Measurements from ENCODE around the gene CCDC85A.

The CCDC85A gene

GRCh38 chr2:56347881-56348280 lies 164.1 kb downstream of the CCDC85A start:
- in situ Hi-C loops (cut with MboI; ENCODE audit: low sequenced_read_pairs), result no loop called here

GRCh38 chr2:56348392-56349210 lies 164.8 kb downstream of the CCDC85A start:
- in situ Hi-C loops (cut with MboI; ENCODE audit: low sequenced_read_pairs), result no loop called here

- in situ Hi-C loops (cut with MboI; ENCODE audit: low sequenced_read_pairs), result no loop called here
Observed at GRCh38 chr2:56357655-56358295, 174.0 kb downstream of the CCDC85A start.

GRCh38 chr2:56361844-56362243 lies 178.1 kb downstream of the CCDC85A start:
- in situ Hi-C loops (cut with MboI; ENCODE audit: low sequenced_read_pairs), result no loop called here

- in situ Hi-C loops (cut with MboI; ENCODE audit: low sequenced_read_pairs), result no loop called here
Observed at GRCh38 chr2:56364902-56365301, 181.1 kb downstream of the CCDC85A start.

GRCh38 chr2:56369316-56369715 lies 185.5 kb downstream of the CCDC85A start:
- in situ Hi-C loops (cut with MboI; ENCODE audit: low sequenced_read_pairs), result no loop called here

- in situ Hi-C loops (cut with MboI; ENCODE audit: low sequenced_read_pairs), result no loop called here
Observed at GRCh38 chr2:56372071-56372656, 188.4 kb downstream of the CCDC85A start.

- in situ Hi-C loops (cut with MboI; ENCODE audit: low sequenced_read_pairs), result no loop called here
Observed at GRCh38 chr2:56375251-56375650, 191.5 kb downstream of the CCDC85A start.

GRCh38 chr2:56376699-56377665 lies 193.2 kb downstream of the CCDC85A start:
- in situ Hi-C loops (cut with MboI; ENCODE audit: low sequenced_read_pairs), result no loop called here

GRCh38 chr2:56379066-56379465 lies 195.3 kb downstream of the CCDC85A start:
- in situ Hi-C loops (cut with MboI; ENCODE audit: low sequenced_read_pairs), result no loop called here

GRCh38 chr2:56380861-56381260 lies 197.1 kb downstream of the CCDC85A start:
- in situ Hi-C loops (cut with MboI; ENCODE audit: low sequenced_read_pairs), result no loop called here

- in situ Hi-C loops (cut with MboI; ENCODE audit: low sequenced_read_pairs), result no loop called here
Observed at GRCh38 chr2:56382466-56382865, 198.7 kb downstream of the CCDC85A start.

- in situ Hi-C loops (cut with MboI; ENCODE audit: low sequenced_read_pairs), result no loop called here
Observed at GRCh38 chr2:56386657-56387056, 202.9 kb downstream of the CCDC85A start.

GRCh38 chr2:56390644-56391043 lies 206.9 kb downstream of the CCDC85A start:
- in situ Hi-C loops (cut with MboI; ENCODE audit: low sequenced_read_pairs), result no loop called here

- in situ Hi-C loops (cut with MboI; ENCODE audit: low sequenced_read_pairs), result no loop called here
Observed at GRCh38 chr2:56410140-56410539, 226.3 kb downstream of the CCDC85A start.

GRCh38 chr2:56416500-56417176 lies 232.8 kb downstream of the CCDC85A start:
- in situ Hi-C loops (cut with MboI; ENCODE audit: low sequenced_read_pairs), result no loop called here

Data from HL-60/S4 (cell line).